Stimulated activated CD4-positive, alpha-beta T cell treated with anti-CD3 and anti-CD28 coated beads, Interleukin-12 subunit alpha, Interleukin-12 subunit beta, amount 100 ng/mL, for 24 hours (primary cell): Measurements from ENCODE around the gene AHDC1.
"Not testable (repeated sequence)": the region's sequence is repeated elsewhere in the genome, so short reads cannot be mapped to it uniquely, and the experiment has no call there.

Experiments used
- DNase-seq, 2 experiments: peaks; one replicate each; pipeline ENCODE4 v3.0.0-alpha.2; 2020; ENCODE audit warnings: low read depth in 2 of 2

AHDC1 gene

DNA sequence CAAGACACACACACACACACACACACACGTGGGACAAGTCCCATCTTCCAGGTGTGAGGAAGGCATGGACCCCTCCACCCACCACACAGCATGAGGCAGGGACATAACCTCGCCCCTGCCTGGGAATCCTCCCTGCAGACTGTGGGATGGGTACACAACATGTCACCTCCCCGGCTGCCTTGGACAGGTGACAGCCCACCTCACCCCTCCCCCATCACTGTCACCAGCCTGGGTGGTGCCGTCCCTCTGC lies 40.7 kb downstream of the AHDC1 start:
- no peak for DNase-seq

DNA sequence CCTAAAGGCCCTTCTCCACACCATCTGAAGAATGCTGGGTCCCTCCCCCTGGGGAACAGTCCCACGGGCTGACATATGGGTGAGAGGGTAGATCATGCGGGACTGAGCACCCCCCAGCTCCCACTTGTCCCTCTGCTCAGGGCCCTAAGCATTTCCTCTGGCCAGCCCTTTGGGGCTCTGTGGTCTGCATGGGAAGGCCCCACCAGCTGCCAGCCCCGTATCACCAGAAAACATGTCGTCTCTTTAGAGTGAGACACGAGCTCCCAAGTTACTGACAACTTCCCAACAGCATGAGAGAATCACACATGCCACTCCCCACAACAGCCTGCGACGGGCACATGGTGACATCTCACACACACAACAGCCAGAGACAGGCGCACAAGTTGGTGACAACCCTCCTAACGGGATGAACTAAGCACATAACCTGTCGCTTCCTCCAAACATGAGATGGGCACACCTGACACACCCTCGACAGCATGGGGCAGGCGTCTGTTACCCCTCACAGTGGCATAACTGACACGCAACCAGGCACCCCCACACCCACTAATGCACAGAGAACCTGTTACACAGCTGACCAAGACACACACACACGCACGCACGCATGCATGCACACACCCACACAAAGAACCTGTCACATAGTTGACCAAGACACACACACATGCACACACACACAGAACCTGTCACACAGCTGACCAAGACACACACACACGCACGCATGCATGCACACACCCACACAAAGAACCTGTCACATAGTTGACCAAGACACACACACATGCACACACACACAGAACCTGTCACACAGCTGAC lies 41.2 kb downstream of the AHDC1 start:
- no peak for DNase-seq

DNA sequence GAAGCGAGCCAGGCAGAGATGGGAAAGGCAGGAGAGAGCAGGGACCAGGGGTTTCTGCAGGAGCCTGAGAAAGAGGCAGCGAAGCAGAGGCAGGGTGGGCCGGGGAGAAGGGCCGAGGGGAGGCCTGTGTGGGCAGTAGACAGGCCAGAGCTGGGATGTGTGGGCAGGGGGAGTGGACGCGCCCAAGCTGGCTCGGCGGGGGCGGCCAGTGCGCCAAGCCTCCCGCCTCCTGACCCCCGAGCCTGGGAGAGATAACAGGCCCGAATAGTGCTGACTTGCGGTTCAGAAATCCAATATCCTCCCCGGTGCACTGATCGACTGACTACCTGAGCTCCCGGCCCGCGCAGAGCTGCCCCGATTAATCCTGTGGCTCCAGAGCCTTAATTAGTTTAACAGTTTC lies 41.9 kb downstream of the AHDC1 start:
- DNase-seq: no peak

DNA sequence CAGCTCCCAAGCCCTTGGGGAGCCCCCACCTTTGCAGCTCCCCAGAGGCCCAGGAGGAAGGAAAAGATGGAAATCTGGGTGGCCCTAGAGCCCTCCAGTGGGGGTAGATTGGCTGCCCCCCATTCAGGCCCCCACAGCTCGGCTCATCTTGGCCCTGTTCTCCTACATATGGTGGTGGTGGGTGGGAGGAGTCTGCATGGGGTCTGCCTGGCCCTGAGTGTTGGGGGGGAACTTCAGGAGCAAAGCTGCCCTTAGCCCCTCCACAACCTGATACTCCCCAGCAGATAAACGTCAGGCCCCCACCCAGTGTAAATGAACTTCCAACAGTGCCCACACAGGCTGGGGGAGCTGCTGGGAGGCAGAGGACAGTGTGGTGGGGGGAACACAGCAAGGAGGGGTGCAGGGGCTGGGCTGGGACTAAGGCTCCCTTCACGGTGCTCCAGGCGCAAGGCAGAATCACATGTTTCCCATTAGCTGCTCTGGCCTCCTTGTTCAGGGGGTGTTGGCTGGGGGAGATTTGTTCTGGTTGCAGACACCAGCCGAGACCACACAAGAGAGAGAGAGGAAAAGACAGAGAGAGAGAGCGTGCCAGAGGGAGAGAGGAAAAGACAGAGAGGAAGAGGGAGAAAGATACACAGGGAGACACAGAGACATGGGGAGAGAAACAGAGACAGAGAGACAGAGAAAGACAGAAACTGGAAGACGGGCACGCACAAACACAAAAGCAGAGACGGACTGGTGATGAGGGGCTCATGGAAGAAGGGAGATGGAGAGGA lies 42.6 kb downstream of the AHDC1 start:
- DNase-seq: no peak

DNA sequence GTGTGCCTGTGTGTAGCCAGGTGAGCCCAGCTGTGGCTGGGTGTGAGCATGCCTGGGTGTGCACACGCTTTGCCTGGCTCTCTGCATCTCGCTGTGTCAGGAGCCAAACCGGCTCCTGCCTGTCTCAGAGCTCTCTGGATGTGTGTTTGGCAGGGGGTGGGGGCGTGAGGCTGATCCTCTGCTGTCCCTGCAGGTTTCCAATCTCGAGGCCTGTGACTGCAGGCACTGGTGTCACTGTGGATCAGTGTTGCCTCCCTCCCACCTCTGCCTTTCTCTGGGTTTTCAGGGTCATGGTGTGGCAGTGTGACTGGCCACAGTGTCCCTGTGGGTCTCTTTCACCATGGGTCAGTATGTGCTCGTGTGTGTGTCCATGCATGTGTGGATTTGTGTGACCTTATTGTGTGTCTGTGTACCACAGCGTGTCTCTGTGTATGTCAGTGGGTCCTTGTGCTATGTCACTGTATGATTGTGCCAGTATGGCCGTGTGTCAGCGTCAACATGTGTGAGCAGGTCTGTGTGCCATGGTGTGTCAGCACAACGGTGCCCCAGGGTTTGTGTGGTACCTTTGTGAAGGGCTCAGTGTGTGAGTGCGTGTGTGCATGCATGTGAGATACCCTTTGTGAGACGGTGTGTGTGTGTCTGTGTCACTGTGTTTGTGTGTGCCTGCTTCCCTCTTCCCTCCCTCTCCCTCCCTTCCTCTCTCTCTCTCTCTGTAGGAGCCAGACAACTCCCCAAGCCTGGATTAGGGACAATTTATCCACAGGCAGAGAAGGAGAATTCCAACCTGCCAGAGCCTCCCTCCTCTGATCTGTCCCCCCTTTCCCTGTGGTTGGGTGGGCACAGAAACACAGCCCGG lies 43.4 kb downstream of the AHDC1 start:
- no peak for DNase-seq

DNA sequence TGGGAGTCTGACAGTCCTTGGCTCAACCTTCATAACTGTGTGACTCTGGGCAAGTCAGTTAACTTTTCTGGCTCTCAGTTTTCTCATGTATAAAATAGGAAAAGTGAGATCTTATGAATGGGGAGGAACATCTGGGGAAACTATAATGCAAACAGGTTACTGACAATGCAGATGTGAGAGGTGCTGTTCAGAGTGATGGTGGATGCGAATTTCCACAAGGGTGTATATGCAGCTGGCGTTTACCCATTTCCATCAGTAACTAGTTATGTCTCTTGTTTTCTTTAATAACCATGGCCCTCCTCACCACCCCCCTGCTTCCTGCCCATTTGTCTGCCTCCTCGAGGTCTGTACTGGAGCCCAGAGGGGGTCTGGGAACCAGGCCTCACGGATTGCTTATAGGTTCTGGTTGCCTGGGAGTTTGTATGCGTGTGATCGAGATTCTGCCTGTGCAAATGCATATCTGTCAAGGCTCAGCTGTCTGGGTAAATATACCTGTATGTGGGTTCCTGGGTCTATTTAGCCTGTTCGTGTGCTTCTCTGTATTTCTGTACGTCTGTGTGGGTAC lies 44.4 kb downstream of the AHDC1 start:
- no peak for DNase-seq

DNA sequence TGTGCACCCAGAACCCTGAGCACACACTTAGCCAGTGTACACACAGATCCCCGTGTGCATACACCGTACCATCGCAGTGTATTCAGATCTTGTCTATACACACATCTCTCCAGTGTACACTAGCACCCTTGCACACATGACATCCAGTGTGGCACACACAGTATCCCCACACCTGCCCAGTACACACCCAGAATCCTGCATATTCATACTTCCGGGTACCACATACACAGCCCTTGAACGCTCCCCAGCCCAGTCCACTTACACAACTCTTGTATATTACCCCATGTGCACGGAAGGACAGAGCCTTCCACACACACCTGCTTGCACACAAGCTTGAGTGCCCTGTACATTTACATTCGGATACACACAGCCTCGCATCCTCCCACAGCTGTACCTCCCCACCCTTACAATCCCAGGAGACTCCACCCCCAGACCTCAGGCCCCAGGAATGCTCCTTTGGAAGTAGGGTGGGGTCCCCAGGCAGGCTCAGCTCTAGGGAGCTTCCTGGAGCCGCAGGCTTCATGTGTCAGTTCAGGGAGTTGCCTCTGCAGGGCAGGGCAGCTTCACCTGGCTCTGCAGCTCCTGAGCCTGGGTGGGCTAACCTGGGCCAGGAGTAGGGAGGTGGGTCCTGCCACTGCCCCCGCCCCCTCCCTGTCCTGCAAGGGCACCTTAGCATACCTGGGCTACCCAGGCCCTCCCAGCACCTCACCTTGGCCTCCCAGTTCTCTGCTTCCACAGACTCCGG lies 46.2 kb downstream of the AHDC1 start:
- DNase-seq: no peak

DNA sequence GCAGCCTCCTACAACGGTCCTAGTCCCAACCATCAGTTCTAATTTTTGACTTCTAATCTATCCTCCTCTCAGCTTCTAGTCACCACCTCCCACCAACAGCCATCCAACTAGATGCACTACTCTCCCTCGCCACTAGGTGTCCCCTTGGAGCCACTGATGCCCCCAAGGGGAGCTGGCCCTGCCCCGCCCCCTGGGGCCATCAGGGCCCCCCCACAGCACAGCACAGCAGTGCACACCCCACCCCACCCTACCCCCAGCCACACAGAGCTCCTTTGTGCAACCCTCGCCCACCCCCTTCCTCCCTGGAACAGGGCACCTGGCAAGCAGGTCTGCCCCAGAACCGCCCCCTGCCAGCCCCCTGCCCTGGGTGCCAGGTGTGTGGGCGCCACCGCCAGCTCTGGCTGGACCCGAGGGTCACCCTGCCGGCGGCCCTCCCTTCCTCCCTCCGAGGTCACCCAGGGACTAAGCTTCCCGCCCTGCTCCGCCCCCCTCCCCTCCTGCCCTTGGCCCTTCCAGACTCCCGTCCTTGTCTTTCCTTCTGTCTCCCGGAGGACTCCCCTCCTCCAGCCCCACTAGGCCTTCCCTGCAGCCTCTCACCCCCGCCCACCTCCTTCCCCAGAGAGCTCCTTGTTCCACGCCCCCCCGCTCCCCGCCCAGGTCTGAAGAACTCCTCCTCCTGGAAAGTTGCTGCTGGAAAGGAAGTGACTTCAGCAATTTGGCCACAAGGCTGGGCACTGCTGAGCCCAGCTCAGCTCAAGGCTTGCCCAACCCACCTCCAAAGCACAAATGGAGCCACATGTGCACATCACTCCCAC lies 47.0 kb downstream of the AHDC1 start:
- peak; percentile 43 to 73 for DNase-seq

DNA sequence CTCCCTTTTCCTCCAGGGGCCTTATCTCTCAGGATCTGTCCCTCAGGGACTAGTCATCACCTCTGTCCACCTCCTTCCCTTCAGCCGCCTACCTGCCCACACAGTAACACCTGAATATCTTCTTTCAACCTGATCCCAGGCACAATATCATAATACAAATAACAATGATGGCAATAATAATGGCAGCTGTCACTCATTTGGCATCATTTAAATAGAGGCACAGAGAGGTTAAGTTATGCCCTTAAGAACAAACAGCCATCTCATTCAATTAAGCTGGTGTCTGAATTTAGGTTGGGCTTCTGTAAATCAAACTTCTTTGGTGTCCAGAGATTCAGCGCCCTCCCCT lies 47.5 kb downstream of the AHDC1 start:
- DNase-seq: no peak

DNA sequence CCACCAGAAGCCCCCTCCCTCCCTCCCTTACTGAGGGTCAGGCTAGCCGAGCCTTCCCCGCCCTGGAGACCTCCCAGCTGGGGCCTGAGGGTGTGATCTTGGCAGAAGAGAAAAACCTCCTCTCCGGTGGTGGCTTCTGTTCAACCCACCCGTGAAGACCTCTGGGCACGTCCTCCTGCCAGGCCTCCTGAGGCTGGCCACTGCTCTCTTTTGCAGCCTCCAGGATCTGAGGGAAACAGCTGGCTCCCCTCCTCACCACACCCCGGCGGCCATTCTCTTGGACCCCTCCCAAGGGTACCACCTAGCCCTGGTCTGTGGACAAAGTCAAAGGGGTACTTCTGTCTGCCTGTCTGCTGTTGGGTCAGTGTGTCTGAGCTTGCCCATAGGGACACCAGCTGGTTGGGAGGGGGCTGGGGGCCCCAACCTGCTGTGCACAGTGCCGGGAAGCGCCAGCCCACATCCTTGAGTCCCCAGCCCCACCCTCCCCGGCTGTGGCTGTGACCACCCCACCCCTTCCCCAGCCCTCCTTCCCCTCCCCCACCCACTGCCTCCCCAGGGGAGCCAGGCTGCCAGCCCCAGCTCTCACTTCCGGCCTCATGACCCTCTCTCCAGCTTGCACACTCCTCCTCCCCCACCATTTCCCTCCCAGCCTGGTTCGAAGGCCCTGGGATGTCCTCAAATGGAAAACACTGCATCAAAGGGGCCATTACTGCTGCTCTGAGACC lies 48.1 kb downstream of the AHDC1 start:
- DNase-seq: no peak

DNA sequence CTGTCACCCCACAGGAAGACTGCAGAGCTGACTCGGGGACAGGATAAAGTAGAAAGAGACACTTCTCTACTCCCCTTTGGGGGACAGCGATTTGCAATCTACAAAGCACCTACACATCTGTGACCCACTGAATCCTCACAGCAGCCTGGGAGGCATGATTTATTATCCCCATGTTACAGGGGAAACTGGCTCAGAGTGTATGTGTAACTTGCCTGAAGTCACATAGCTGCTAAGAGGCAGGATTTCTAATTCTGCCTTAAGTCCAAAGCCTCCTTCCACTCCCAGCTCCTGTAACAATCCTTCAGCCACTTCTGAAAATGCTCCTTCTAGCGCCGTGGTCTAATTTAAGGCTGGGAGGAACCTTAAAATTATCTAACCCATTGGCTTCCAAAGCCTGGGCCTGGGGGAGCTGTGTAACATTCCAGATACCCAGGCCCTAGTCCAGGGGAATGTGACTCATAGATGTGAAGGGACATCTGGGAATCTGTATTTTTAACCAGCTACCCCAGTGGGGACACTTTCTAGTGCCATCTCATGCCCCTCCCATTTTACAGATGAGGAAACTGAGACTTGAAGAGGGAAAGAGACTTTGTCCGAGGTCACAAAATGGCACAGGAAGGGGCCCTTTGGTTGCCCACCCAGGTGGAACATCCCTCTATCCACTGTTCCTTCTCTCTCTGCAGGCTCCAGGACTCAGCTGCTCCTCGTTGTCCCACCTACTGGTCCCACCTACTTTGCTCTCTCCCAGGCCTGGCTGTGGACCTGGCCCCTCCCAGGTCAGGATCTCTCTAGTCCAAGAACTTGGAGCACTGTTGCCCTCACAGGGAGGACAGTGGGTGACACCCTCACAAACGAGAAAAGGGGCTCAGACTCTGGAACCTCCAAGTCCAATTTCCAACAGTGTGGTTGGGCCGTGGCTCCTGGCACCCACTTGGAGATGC lies 48.9 kb downstream of the AHDC1 start:
- DNase-seq: no peak

DNA sequence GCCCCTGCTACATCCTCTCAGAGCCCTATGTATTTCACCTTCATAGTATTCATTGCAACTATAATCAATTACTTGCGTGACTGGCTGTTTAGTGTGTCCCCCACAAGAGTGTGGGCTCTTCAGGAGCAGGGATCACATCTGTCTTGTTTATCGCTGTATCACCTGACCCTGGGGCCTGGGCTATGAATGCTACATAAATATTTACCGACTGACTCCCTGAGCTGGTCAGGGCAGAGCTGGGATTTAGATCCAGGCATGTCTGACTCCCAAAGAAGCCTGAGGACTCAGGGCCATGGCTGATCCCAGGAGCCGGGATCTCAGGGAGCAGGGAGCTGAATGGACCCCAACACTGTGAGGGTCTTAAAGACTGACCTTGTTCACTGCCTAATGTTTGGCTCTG lies 49.7 kb downstream of the AHDC1 start:
- DNase-seq: no peak

DNA sequence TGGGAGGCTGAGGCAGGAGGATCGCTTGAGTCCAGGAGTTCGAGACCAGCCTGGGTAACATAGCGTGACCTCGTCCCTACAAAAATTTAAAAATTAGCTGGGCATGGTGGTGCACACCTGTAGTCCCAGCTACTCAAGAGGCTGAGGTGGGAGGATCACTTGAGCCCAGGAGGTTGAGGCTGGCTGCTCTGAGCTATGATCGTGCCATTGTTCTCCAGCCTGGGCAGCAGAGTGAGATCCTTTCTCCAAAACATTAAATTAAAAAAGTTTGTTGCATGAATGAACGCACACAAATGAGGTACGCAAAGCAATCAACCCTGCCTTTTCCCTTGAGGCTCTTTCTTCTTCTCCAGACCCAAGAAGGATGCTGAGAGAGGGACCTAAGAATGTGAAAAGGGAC lies 50.1 kb downstream of the AHDC1 start:
- DNase-seq: not testable (repeated sequence)

DNA sequence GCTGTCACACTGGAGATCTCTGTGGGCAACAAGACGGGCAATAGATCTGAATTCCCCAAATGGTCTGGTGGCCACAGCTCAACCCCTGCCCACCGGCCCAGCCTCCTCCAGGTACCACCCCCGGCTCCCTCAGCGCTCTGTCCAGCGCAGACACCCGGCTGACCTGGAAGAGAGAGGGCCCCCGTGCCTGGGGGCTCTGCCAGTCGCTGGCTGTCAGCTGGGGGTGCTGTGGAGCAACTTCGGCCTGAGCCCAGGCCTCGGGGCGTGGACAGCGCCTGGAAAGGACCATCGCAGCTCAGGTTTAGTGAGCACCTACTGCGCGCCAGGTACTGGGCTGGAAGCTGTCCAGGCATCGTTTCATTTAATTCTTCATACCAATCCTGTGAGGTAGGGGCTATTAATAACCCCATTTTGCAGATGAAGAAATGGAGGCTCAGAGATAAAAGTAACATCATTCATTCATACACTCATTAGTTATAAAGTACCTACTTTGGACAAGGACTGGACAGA lies 51.0 kb downstream of the AHDC1 start:
- no peak for DNase-seq

DNA sequence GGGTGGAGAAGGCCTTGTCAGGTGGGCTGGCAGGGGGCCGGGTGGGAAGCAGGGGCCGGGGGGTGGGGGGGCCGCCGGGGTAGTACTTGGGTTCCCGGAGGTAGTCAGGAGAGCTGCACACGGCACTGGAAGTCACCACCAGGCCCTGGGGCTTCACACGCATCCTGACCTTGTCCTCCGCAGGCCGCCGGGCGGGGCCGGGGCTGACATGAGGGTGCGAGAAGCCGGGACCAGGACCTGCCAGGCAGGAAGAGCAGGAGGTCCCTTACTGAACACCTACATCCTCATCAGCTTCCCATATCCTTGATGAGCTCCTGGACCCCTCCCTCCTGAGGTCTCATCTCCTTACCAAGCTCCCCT lies 52.0 kb downstream of the AHDC1 start:
- no peak for DNase-seq

DNA sequence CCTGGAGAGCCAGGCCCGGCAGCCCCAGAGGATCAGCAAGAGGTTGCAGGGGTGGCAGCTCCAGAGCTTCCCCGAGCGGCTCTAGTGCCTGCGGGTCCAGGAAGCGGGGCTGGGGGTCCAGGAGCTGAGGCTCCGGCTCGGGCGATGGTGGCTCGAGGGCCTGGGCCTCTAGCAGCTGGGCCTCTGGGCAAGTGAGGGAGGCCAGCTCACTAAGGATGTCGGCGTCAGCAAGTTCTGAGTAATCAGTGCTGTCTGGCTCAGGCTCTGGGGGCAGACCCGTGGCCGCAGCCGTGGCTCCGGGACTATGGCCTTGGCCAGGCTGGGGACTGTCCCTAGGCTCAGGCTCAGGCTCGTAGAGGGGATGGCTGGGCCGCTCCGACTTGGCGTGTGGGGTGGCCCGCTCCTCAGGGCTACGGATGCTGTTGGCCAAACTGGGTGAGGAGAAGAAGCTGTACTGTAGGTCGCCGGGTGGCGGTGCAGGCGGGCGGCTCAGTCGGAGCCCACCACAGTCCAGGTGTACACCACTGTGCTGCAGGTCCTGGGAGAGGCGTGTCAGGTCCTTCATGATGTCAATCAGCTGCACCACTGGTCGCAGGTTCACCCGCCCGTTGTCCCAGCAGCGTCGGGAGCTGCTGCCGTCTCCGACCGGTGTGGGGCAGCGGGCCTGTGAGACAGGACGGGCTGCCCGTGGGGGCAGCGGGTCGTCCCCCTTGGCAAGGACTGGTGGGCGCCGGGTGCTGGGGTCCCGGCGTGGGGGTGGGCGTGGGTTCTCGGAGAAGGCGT lies 52.6 kb downstream of the AHDC1 start:
- no peak for DNase-seq

DNA sequence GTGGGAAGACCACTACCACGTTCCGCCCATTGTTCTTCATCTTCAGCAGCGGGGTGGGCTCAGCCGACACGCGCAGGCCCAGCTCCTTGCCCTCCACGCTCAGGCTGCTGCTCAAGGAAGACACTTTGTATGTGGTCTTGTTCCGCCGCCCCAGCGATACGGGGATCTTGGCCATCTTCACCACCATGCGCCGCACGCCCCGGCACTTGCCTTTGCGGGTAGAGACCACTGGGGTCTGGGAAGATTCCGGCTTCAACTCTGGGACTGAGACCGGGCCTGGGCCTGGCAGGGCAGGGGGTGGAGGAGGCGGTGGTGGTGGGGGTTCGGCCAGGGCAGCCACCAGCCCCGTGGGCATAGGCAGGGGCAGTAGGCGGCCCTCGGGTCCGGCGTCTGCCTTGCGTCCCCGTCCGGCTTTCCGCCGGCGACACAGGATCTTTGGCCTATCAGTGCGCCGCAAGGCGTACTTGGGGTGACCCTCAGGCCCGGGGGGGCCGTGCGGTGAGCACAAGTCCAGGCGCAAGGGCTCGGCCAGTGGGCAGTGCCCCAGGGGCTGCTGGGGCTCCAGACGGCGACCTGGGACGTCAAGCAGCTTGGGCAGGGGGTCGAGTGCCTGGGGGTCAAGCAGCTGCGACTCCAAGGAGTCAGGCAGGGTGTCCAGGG lies 53.3 kb downstream of the AHDC1 start:
- no peak for DNase-seq
